DND-41 (cell line): ENCODE data around the gene TTC28.

Source experiments
- ATAC-seq: fragments of 200-7000 bp; cut with Tn5 transposase; 3 replicates; pipeline ENCODE4 v1.9.1; 2021; ENCODE audit warnings: low read depth; ENCODE audit not compliant: insufficient read depth
- DNase-seq: peaks from one replicate; pipeline ENCODE4 v3.0.0-alpha.2; 2020
- H2AFZ ChIP-seq: 2 replicates; pipeline ENCODE4 v1.6.0; 2012; ENCODE audit warnings: low read depth, low read length
- H3K27ac ChIP-seq: 2 replicates; pipeline ENCODE4 v1.5.1; 2012; ENCODE audit warnings: low read length, inconsistent platforms
- H3K27me3 ChIP-seq: fragments of 200-600 bp; sonication (generic); 2 replicates; pipeline ENCODE4 v1.6.0; 2012; ENCODE audit warnings: low read length, mild to moderate bottlenecking, inconsistent platforms; ENCODE audit not compliant: insufficient read depth, poor library complexity
- H3K36me3 ChIP-seq: 2 replicates; pipeline ENCODE4 v1.5.1; 2012; ENCODE audit warnings: low read length, inconsistent platforms; ENCODE audit not compliant: insufficient read depth
- H3K4me1 ChIP-seq: 2 replicates; pipeline ENCODE4 v1.5.1; 2012; ENCODE audit warnings: mild to moderate bottlenecking, low read length; ENCODE audit not compliant: insufficient read depth
- H3K4me2 ChIP-seq: 2 replicates; pipeline ENCODE4 v1.6.0; 2012; ENCODE audit warnings: mild to moderate bottlenecking, moderate library complexity, low read length, inconsistent platforms; ENCODE audit not compliant: insufficient read depth
- H3K4me3 ChIP-seq, 2 experiments: fragments of 200-600 bp in 1 of 2; shearing (Covaris generic) in 1 of 2; 2 replicates each; pipeline ENCODE4 v1.5.1; 2012 to 2016; ENCODE audit warnings: inconsistent platforms in 2 of 2, low read length in 2 of 2, mild to moderate bottlenecking in 2 of 2, low read depth in 1 of 2, moderate library complexity in 1 of 2
- H3K79me2 ChIP-seq: 2 replicates; pipeline ENCODE4 v1.6.0; 2012; ENCODE audit warnings: low read length, inconsistent platforms; ENCODE audit not compliant: insufficient read depth
- H3K9ac ChIP-seq: 2 replicates; pipeline ENCODE4 v1.6.0; 2012; ENCODE audit warnings: low read depth, mild to moderate bottlenecking, inconsistent platforms, low read length, moderate library complexity
- H3K9me3 ChIP-seq: 2 replicates; pipeline ENCODE4 v1.5.1; 2012; ENCODE audit warnings: low read length, moderate library complexity, mild to moderate bottlenecking, inconsistent platforms; ENCODE audit not compliant: insufficient read depth, severe bottlenecking
- H4K20me1 ChIP-seq: 2 replicates; pipeline ENCODE4 v1.6.0; 2012; ENCODE audit warnings: low read length; ENCODE audit not compliant: insufficient read depth
- CTCF ChIP-seq: IDR thresholded peaks from 2 replicates; pipeline ENCODE4 v1.5.1; 2012; ENCODE audit warnings: borderline replicate concordance, low read length, moderate library complexity, mild to moderate bottlenecking; ENCODE audit not compliant: poor library complexity, severe bottlenecking; ENCODE audit errors: extremely low read depth
- EZH2 ChIP-seq: IDR thresholded peaks from 3 replicates; pipeline ENCODE4 v1.6.1; 2012; ENCODE audit warnings: borderline replicate concordance, low read depth, mild to moderate bottlenecking, moderate library complexity, low read length, inconsistent platforms; ENCODE audit not compliant: severe bottlenecking

TTC28 gene

DNA sequence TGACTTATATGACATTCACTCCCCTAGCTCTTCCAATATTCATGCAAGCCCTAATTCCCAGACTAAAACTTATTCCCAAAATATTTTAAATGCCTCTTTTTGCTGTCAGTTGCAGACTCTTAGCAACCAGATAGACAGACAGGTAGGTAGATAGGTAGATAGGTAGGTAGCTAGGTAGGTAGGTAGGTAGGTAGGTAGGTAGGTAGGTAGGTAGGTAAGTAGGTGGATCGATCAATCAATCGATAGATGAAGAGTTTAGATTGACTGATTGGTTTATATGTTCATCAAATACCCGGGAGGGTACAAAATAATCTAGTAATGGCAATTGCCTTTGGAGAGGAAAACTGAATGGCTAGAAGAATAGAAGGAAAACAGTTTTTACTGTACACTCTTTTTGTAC, 86.3 kb downstream of the TTC28 start:
- no peak overlapping the region for H3K4me3 ChIP-seq
- no peak overlapping the region for H3K9ac ChIP-seq
- TF ChIP-seq CTCF (no peak), EZH2 (no peak)
- no peak overlapping the region for H2AFZ ChIP-seq
- H3K9me3 ChIP-seq: no peaks in the 10 kb centered on the region
- H3K36me3 ChIP-seq: no peaks in the 10 kb centered on the region
- H3K79me2 ChIP-seq: no peaks in the 10 kb centered on the region
- DNase-seq: no peak
- H3K4me2 ChIP-seq: no peak overlapping the region
- no peak overlapping the region for H3K27ac ChIP-seq
- peaks cover 18% of the 10 kb centered on the region for H3K4me1 ChIP-seq
- H3K27me3 ChIP-seq: no peaks in the 10 kb centered on the region
- no peaks in the 10 kb centered on the region for H4K20me1 ChIP-seq
- ATAC-seq: no peak

DNA sequence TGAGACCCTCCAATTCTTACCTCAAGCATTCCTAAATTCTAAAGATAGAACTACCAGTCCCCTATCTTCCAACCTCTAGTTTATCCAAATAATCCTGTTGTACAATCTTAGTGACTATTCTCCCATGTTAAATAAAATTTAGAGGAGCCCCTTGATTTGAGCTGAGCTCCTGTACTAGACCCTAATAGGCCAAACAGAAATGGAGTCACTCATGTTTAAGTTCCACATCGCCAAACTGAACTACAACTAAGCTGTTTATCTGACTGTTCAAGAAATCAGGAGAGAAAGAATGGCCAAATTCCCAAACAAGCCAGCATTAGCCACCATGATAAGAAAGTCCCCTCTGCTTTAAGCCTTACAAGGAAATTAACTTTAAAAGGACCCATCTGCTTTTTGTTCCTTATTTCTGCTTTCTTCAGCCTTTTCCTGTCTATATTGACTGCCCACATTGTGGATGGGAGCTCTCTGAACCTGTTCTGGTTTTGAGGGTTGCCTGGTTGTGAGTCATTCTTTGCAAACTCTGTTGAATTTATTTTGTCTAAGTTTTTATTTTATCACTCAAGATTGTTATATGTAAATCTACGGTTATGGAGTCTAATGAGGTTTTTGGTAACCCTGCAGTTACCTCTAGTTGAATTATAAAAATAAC, 90.4 kb downstream of the TTC28 start:
- H2AFZ ChIP-seq: no peak overlapping the region
- H3K79me2 ChIP-seq: no peaks in the 10 kb centered on the region
- no peak overlapping the region for H3K27ac ChIP-seq
- H3K9me3 ChIP-seq: no peaks in the 10 kb centered on the region
- H3K36me3 ChIP-seq: no peaks in the 10 kb centered on the region
- H3K27me3 ChIP-seq: no peaks in the 10 kb centered on the region
- DNase-seq: no peak
- no peak overlapping the region for H3K4me2 ChIP-seq
- H3K9ac ChIP-seq: no peak overlapping the region
- H4K20me1 ChIP-seq: no peaks in the 10 kb centered on the region
- no peak overlapping the region for H3K4me3 ChIP-seq
- TF ChIP-seq CTCF: no peak
- no peak for TF ChIP-seq EZH2
- H3K4me1 ChIP-seq: peaks cover 8% of the 10 kb centered on the region; the same call in 1 of the 2 replicates
- ATAC-seq: no peak

GRCh38 chr22:28585324-28585723, 94.3 kb downstream of the TTC28 start:
- no peaks in the 10 kb centered on the region for H3K9me3 ChIP-seq

More at GRCh38 chr22:28585324-28585723, 94.3 kb downstream of the TTC28 start:
- TF ChIP-seq EZH2 (no peak), CTCF (no peak)
- H3K27me3 ChIP-seq: no peaks in the 10 kb centered on the region
- no peak overlapping the region for H2AFZ ChIP-seq
- no peak overlapping the region for H3K9ac ChIP-seq
- no peaks in the 10 kb centered on the region for H4K20me1 ChIP-seq
- H3K79me2 ChIP-seq: no peaks in the 10 kb centered on the region
- DNase-seq (no peak), ATAC-seq (no peak)
- no peaks in the 10 kb centered on the region for H3K36me3 ChIP-seq
- no peak overlapping the region for H3K4me2 ChIP-seq
- H3K4me1 ChIP-seq: no peaks in the 10 kb centered on the region; the same call in 1 of the 2 replicates
- H3K4me3 ChIP-seq: no peak overlapping the region
- no peak overlapping the region for H3K27ac ChIP-seq
